ENCODE results near the gene EHBP1.
"Not testable (repeated sequence)": the region's sequence is repeated elsewhere in the genome, so short reads cannot be mapped to it uniquely, and the experiment has no call there.

Gene EHBP1

DNA sequence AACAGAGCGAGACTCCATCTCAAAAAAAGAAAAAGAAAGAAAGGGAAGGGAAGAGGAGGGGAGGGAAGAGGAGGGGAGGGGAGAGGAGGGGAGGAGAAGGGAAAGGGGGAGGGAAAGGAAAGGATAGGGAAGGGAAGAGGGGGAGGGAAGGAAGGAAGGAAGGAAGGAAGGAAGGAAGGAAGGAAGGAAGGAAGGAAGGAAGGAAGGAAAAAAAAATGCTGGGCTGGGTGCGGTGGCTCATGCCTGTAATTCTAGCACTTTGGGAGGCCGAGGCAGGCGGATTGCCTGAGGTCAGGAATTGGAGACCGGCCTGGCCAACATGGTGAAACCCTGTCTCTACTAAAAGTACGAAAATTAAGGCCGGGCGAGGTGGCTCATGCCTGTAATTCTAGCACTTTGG is 314.2 kb downstream of the EHBP1 start:
- DNase-seq (ENCODE audit: low spot score): not testable (repeated sequence)

DNA sequence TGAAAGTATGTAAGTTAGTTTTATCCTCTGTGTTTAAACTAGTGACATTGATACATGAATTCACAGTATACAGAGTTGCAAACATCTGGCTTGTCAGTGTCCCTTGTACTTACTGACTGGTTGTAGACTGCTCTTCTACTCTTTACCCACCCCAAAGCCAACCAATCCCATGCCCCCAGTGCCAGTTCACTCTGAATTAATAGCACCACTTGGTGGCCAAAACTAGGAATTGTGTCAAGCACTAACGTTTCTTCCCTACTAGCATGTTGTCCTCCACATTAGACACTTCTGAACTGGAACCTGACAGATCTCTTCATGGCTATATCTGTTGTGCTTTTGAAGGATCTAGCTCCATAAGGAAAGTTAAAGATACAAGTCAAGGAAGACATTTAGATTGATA is 317.9 kb downstream of the EHBP1 start:
- DNase-seq (ENCODE audit: low spot score): peak; percentile 42

DNA sequence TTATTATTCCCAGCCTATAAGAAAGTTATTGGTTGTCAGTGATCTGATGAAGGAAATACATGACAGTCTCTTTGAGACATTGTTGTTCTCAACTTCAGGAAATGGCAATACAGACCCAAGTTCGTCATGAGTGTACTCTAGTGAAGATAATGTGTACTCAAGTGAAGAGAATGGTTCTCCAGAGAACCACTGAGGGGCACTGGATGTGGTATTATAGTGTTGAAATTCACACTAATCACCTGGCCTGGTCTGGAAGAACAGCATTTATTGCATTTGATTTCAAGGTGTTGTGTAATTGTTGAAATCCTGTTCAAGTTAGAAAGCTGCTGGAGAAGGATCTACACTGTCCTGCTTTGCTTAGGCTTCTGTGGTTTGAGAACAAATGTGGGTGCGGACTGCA is 321.7 kb downstream of the EHBP1 start:
- no peak for DNase-seq (ENCODE audit: low spot score)

DNA sequence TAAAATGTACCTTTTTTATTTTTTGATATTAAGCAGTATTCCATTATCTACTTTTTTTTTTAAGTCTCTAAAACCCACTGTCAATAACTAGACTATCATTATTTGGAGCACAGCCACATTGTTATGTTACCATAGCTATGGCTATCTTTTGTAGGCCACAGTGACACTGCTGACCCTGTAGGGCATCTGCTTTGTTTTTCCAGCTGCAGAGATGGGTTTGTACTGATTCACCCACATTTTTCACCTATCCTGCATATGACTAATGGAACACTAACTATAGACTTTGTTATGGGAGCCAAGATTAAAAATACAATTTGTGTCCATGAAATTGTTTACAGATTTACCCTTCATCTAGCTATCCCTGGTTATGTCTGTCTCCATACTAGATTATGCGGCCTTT is 323.5 kb downstream of the EHBP1 start:
- DNase-seq (ENCODE audit: low spot score): peak; percentile 46

DNA sequence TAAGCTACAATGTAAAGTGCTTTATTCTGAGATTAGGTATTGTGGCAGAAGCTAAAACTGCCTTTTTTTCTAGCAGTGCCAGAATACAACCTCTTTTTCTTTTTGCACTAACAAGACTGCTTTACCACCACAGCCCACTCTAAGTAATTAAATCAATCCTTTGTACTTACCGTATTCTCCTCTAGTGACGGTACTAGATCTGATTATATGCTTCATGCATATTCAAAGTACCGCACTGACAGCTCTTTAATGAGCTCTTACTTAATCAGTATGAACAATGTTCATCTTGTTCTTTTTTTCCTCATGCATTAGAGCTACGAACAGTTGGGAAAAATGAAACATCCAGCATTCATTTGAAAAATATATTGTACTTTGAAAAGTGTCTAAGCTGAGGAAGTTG is 329.0 kb downstream of the EHBP1 start:
- DNase-seq (ENCODE audit: low spot score): no peak

DNA sequence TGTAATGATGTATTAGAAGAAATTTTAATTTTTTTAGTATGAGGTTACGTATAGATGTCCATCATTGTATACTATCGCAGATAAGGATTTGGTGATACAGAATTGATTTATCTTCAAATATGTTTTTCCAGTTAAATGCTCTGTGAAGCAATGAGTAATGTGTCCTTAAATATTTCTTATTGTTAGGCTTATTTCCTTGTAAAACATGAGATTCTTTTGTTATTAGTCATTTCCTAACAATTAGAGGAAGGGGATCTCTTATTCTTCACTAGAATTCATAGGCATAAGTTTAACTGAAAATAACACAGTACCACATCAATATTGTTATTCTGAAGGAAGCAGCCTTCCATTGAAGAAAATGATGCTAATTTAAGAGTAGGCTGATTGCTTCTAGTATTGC is 329.7 kb downstream of the EHBP1 start:
- no peak for DNase-seq (ENCODE audit: low spot score)

DNA sequence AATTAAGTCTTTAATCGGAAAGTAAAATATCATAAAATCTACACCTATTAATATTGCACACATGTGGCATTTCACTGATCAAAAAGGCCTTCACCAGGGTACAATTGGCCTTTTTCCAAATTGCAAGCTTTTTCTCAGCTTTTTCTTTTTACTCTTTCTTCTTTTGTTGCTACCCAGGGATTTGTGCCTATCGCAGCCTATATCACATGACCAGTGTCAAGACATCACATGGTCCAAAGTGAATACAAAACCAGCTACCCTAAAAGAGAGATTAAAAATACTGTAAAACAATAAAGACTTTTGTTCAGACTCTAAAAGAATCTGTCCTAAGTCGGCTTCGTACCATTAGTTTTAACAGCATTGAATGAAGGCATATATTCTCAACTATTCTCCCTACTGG is 330.1 kb downstream of the EHBP1 start:
- no peak for DNase-seq (ENCODE audit: low spot score)

DNA sequence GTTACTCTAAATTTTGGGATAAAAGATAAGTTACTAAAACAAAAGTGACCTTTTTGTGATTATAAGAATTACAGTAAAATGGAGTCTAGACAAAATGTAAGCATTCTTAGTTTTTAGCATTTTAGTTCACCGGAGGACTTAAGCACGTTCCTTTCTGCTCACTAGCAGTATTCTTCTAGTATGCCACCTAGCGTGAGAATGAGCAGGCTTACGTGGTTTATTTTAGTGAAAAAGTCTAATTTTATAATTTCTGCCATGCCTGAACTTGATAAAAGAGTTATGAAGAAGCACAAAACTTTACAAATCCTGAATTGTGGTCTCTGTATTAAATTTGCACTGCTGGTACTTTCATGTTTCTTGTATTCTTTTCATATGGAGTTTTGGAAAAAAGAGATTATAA is 332.5 kb downstream of the EHBP1 start:
- DNase-seq (ENCODE audit: low spot score): no peak

DNA sequence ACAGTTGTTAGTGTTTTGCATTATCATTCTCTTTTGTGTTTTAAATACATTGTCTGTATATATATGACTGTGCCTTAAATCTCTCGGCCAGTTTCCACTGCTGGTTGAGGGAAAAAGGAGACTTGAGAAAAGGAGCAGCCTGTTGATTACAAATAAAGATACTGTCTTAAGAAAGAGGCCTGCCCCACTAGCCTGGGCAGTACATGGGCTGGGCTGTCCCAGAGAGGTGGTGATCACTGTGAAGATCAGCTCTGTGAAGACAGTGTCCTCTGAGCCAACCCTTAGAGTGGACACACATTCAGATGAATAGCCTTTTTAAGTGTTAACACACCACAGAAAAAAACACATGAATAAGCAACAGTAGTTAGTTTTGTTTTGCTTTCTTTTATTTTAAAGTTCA is 335.1 kb downstream of the EHBP1 start:
- DNase-seq (ENCODE audit: low spot score): no peak

DNA sequence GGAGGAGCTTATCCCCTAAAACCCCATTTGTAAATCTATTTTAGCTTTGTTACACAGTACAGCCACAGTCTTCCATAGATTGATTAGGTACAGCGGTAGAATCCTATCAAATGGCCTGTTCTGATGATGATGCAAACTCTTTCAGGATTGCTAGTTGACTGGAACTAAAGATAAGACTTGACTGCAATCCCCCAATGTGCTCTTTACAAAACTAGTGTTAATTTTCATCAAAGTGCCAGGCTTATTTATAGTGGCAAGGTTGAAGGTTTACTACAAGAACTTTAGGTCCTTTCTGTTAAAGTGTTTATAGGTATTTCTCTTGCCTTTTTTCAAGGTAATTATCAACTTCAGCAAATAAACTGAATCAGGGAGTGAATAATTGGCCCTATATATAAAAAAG is 336.1 kb downstream of the EHBP1 start:
- DNase-seq (ENCODE audit: low spot score): no peak

DNA sequence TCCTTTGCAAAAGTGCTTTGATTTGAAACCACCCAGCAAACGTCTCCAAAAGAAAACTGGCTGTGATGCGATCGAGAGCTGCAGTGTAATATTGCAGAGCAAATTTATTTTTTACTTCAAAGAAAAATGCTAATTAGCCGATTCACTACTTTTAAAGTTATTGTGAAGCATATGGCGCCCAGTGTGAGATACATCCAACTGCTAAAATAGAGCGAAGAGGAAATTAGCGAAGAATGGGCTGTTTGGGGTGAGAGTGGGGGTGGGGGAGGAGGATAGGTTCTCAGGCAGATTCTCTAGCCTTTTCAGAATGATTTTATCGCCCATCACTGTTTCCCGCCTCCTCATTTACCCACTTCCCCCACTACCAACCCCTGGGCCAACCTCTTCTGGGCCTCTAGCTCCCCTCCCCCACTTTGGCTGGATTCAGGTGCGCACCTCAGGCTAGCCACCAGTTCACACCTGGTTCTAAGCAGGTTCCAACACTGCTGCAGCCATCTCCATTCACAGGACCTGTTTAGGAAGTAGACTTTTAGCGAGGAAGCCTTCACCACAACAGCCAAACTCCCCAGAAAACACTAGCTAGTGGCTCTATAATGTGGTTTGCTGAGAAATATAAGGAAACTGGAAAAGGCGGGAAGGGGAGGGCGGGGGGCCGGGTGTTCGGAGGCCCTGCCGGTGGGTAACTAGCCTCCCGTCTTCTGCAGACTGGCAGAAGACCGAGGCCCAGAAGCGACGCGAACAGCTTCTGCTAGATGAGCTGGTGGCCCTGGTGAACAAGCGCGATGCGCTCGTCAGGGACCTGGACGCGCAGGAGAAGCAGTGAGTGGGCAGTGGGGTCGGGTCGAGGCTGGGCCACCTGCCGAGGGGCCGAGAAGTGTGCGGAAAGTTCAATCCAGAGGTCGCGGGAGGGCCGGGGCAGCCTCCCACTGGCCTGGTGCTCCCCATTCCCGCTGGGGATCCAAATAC is 339.1 kb downstream of the EHBP1 start:
- DNase-seq (ENCODE audit: low spot score): no peak

DNA sequence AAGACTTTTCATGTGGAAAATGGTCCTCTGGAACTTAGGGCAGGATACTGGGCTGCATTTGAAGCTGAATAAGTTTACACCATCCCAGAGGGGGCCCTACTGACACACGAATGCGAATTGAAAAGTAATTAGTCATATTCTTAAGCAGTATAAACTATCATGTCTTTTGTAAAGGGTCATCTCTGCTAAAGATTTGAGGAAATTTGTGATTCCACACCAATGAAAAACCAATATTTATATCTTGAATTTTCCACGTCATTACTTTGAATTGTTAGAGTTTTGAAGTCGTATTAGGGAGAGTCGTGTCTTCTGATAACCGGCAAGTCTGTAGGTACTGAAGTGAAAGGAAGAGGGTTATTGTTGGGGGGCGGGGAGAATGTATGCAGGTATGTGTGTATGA is 341.0 kb downstream of the EHBP1 start:
- DNase-seq (ENCODE audit: low spot score): no peak

DNA sequence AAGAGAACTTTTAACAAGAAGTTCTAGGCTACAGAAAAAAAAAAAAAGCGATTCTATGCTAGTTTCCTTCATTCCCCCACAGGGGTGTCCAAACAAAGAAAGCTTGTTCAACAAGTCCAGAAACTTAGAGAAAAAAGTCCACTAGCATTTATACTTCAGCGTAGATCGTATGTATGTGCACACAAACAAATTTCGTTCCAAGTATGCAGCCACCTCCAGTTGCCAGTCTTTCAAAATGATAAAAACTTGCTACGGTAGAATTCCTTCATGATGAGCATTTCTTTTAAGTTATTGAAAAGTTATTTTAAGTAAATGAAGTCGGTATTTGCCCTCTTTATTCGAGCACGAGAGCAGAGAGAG is 341.4 kb downstream of the EHBP1 start:
- DNase-seq (ENCODE audit: low spot score): no peak

DNA sequence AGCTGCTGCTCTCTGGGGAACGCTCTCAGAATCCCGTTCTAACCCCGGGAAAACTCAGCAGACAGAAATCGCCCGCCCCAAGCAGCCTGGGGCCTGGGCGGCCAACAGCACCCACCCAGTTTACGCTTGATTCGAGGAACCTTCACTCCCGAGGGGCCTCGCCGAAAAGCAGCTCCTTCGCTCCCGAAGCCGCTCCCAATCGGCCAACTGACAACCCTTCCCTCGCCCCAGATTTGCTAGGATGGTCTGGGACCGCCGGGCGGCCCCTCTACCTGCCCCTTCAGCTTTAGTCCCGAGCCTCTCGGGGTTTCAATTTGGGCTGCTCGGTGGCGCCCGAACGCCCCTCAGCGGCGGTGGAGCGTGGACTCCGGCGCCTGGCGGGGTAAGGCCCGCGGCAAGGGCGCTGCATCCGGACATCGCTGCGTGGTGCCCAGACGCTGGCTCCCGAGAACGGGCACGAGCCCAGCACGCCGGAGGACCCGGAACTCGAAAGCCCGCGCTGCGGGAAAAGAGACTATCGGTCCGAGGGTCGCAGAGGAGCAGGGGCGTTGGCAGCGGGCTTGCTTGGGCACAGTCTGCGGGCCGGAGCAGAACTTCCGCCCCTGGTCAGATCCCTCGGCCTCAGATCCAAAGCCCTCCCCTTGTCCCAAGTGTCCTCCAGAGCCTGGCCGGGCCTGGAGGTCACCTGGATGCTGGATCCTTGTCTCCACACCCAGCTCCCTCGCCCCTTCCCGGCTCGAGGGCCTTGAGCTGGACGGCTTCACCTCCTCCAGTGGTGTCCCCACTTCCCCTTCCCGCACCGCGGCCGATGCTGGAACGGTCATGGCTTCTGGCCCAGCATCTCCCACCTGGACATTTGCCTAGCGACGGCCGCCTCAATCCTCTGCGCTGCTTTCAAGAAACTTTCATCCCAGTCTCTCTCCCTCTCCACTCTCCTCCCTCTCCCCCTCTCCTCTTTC is 342.1 kb downstream of the EHBP1 start:
- DNase-seq (ENCODE audit: low spot score): no peak

DNA sequence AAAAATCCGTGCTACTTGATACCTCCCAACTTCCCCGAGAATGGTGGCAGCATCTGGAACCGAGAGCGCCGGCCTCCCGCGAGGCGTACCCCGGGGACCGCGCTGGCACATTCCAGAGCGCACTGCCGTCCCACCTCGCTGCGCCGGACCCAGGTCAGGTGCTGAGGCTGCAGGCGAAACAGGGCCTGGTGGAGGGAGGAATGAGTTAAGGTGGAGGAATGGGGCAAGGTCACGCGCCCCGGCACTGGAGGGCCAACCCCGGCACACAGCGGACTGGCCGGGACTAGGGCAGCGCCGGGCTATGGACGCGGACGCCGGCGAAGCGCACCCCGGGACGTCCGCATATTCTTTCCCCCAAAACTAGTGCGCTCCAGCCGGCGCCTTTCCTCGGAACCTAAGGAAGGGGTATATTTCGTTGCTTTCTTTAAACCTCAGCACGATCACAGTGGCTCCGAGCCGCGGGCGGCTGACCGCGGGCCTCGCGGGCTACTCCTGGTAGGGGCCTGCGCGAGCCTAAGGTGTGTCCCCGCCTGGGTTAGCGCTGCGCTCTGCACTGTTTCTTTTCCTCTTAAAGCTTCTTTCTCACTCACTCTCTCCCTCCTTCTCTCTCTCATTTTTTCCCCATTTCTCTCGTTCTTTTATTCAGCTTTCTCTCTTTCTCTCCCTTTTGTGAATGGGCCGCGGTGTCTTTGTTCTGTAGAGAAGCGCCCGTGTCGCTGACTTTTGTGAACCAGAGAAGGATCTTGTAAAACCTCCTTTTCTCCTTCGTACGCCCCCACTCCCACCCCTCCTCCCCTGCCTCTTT is 343.1 kb downstream of the EHBP1 start:
- DNase-seq (ENCODE audit: low spot score): no peak

DNA sequence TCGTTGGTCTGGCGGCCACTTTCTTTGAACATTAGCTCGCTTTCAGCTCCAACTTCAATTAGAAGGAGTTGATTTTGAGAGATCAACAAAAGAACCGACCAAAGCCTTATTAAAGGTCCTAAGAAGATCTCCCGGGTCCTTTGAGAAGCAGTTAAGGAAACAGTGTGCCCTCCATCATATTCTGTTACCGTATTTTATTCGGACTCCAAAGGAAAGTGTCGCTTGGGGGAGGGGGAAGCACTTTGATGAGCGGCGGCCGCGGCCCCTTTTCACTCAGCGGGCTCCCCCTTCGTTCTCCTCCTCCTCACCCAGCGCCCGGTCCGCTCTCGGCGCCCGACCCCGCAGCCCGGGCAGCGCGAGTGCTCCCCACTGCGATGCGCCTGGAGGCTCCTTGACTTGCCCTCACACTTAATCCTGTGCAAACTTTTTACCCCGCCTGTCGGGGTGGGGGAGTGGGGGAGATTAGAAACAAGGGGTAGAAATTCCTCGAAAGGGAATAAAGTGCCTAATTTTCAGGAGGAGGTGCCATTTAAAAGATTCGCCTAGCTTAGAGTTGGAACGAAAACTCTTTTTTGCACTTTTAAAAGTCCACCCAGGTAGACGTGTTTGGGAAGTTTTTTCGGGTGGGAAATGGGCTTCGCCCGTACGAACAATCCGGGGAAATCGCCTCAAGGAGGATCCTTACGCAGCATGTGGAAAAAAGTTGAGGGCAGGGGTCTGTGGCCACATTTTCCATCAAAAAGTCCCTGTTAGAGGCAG is 343.9 kb downstream of the EHBP1 start:
- no peak for DNase-seq (ENCODE audit: low spot score)

DNA sequence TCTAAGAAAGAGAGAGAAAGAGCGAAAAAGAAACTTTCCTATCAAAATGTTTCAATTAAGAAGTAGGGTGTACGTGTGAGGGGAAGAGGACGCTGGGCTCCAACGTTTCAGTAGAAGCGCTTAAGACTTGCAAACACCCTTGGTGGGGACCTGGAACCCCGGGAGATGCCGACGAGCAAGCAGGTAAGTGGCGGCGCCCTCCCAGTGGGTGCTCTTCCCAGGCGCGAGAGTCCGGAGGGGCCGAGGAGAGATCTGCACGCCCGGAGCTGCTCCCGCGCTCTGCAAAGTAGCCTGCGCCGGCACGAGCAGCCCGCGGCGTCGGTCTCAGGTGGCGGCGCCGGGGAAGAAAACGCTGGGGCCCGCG is 344.4 kb downstream of the EHBP1 start:
- DNase-seq (ENCODE audit: low spot score): peak; percentile 50

DNA sequence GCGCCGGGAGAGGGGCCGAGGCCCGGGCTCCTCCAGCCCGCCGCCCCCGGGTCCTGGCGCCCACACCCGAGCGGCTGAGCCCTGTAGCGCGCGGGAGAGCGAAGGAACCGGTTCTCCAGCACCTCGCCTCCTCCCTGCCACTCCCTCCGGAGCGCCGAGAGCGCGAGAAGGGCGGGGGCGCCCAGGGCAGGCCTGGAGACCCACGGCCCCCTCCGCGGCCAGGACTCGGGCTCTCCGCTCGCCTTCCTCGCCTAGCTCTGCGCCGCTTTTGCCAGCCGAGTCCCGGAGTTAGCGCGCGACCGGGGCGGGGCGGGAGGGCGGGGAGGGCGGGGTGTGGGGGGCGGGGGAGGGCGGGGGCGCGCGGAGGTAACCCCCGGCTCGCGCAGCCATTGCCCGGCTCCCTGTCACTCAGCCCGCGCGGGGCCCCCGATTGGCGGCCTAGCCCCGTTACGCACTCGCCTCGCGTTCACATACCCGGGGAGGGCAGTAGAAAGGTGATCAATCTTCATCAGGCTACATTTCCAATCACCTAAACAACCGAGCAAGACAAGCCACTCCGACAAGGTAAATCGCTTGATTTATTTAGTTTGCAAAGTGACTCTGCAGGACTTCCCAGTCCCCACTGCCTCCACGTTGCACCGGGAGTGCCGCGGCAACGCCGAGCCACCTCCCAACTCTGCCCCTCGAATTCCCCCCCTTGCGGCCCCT is 345.0 kb downstream of the EHBP1 start, which contains the start of gene OTX1:
TSS of gene OTX1 (plus strand) at position 497 of the 708 bp plus-strand sequence. CDS start 2,161 bp downstream, outside the sequence.
- DNase-seq (ENCODE audit: low spot score): peak; percentile 85

DNA sequence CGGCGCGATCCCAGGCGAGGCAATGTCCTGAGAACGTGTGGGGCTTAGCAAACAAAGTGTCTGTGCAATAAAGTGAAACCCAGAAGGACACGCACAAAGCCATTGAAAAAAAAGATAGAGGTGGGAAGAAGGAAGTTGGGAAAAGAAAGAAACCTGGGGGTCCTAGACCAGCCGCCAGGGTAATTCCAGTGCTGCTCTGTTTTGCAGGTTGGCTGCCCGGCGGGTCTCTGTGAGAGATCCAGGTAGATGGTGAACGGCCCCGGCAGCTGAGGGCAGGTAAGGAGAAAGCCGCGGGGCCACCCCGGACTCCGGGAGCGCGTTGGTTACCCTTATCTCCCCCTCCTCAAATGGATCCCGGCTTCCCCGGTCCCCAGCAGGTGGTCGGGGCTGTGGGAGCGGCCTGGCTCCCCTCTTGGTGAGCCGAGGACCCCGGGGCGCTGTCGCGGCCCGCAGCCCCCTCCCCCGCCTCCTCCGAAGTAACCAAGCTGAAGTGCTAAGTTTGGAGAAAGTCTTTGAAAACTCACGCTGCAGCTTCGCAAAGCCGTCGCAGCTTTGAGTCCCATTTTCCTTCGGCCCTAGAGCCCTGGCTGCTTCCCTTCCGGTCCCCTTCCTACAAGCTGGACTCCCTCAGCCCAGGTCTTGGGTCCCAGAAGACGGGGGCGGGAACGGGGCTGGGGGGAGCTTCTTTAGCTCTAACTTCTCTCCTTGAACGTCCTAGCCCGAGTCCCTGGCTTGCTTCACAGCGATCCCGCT is 345.7 kb downstream of the EHBP1 start:
- DNase-seq (ENCODE audit: low spot score): no peak

DNA sequence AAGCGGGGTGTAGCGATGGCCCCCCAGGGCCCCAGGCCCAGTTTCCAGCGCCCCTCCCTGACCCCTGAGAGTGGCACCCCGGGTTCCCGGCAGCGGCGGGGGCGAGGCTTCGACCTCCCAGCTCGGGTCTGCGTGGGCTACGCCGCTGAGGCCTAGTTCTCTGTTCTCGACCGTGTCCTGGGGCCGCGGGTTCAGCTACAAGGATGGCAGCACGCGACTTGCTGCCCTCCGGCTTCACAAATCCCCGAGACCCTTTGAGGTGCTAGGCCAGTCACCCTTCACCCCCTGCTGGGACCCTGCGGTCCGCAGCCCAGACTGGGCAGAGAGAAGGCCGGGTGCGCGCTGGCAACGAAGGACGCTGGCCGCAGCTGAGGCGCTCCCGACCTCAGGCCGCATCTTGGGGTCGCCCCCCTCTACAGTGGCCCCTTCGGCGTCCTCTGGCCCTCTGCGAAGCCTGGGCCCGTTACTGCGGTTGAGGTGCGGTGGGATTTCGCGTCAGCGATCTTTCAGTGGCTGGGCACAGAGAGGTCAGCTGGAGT is 346.4 kb downstream of the EHBP1 start:
- no peak for DNase-seq (ENCODE audit: low spot score)

All from kidney tubule cell (primary cell).